Liver (tissue), 3 donors: ENCODE data around the gene SLC35F4.

ENCODE experiments used
- ATF3 ChIP-seq: IDR thresholded peaks from 2 replicates; pipeline ENCODE4 v1.6.1; 2016; ENCODE audit warnings: antibody characterized with exemption
- EGR1 ChIP-seq, 2 donors: IDR thresholded peaks; 2 replicates each; pipeline ENCODE4 v1.6.1; 2016 to 2018; ENCODE audit warnings: antibody characterized with exemption in 2 of 2, low read depth in 2 of 2
- FOXA1 ChIP-seq: IDR thresholded peaks from 2 replicates; pipeline ENCODE4 v1.6.1; 2016; ENCODE audit warnings: antibody characterized with exemption
- GABPA ChIP-seq, 2 donors: IDR thresholded peaks in 1 of 2; conservative IDR thresholded peaks in 1 of 2; 2 replicates each; pipeline ENCODE4 v1.6.1; 2016; ENCODE audit warnings: antibody characterized with exemption in 2 of 2, mild to moderate bottlenecking in 1 of 2, moderate library complexity in 1 of 2
- HNF4A ChIP-seq, 2 donors: conservative IDR thresholded peaks; 2 replicates each; pipeline ENCODE4 v1.6.1; 2016; ENCODE audit warnings: antibody characterized with exemption in 2 of 2, mild to moderate bottlenecking in 2 of 2
- JUND ChIP-seq, 2 donors: IDR thresholded peaks; 2 replicates each; pipeline ENCODE4 v1.6.1; 2016; ENCODE audit warnings: antibody characterized with exemption in 2 of 2
- MAX ChIP-seq: IDR thresholded peaks from 2 replicates; pipeline ENCODE4 v1.6.1; 2016; ENCODE audit warnings: antibody characterized with exemption
- RAD21 ChIP-seq, 2 donors: IDR thresholded peaks; 2 replicates each; pipeline ENCODE4 v1.6.1; 2016; ENCODE audit warnings: antibody characterized with exemption in 2 of 2, mild to moderate bottlenecking in 2 of 2
- RXRA ChIP-seq, 2 donors: IDR thresholded peaks; 2 replicates each; pipeline ENCODE4 v1.6.1; 2017 to 2018; ENCODE audit warnings: antibody characterized with exemption in 2 of 2, mild to moderate bottlenecking in 1 of 2
- SP1 ChIP-seq: IDR thresholded peaks from 2 replicates; pipeline ENCODE4 v1.6.1; 2018; ENCODE audit warnings: antibody characterized with exemption, mild to moderate bottlenecking
- TAF1 ChIP-seq: conservative IDR thresholded peaks from 2 replicates; pipeline ENCODE4 v1.6.1; 2016; ENCODE audit warnings: antibody characterized with exemption, mild to moderate bottlenecking
- YY1 ChIP-seq: IDR thresholded peaks from 2 replicates; pipeline ENCODE4 v1.6.1; 2016; ENCODE audit warnings: antibody characterized with exemption, mild to moderate bottlenecking
- TF ChIP-seq, protein P1 (sequence below): fragments of 150-350 bp; IDR thresholded peaks from 2 replicates; pipeline ENCODE4 v1.5.1; 2017; ENCODE audit warnings: improper control_type of control experiment, low read depth, low read length; ENCODE audit not compliant: missing input control
- TF ChIP-seq, protein P2 (sequence below): IDR thresholded peaks from 2 replicates; pipeline ENCODE4 v1.6.1; 2016; ENCODE audit warnings: antibody characterized with exemption
- donor health status: healthy.
- donor health status: healthy.

DNA sequence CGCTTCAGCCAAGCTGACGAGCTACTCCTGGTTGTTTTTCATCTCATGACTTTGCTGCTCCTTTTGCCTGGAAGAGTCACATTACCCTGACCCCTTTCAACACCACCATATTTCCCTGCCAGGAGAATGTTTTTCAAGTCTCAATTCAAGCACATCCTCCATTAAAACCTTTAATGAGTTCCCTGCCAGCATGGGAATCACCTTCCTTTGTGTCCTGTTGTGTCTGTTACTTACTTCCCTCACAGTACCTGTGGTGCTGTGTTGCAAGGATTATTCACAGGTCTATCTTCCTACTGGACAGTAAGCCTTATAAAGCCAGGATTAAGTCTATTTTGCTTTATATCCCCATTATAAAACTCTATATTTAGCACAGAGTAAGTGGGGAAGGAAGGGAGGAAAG lies 13.6 kb upstream of the SLC35F4 start:
- TF ChIP-seq EGR1 (IDR thresholded peaks at IDR 0.05; ENCODE audit: low read depth in 2 of 2): no peak
- no peak for TF ChIP-seq YY1
- TF ChIP-seq, protein P1, sequence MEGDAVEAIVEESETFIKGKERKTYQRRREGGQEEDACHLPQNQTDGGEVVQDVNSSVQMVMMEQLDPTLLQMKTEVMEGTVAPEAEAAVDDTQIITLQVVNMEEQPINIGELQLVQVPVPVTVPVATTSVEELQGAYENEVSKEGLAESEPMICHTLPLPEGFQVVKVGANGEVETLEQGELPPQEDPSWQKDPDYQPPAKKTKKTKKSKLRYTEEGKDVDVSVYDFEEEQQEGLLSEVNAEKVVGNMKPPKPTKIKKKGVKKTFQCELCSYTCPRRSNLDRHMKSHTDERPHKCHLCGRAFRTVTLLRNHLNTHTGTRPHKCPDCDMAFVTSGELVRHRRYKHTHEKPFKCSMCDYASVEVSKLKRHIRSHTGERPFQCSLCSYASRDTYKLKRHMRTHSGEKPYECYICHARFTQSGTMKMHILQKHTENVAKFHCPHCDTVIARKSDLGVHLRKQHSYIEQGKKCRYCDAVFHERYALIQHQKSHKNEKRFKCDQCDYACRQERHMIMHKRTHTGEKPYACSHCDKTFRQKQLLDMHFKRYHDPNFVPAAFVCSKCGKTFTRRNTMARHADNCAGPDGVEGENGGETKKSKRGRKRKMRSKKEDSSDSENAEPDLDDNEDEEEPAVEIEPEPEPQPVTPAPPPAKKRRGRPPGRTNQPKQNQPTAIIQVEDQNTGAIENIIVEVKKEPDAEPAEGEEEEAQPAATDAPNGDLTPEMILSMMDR: no peak
- no peak for TF ChIP-seq MAX
- TF ChIP-seq, protein P2, sequence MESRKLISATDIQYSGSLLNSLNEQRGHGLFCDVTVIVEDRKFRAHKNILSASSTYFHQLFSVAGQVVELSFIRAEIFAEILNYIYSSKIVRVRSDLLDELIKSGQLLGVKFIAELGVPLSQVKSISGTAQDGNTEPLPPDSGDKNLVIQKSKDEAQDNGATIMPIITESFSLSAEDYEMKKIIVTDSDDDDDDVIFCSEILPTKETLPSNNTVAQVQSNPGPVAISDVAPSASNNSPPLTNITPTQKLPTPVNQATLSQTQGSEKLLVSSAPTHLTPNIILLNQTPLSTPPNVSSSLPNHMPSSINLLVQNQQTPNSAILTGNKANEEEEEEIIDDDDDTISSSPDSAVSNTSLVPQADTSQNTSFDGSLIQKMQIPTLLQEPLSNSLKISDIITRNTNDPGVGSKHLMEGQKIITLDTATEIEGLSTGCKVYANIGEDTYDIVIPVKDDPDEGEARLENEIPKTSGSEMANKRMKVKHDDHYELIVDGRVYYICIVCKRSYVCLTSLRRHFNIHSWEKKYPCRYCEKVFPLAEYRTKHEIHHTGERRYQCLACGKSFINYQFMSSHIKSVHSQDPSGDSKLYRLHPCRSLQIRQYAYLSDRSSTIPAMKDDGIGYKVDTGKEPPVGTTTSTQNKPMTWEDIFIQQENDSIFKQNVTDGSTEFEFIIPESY: no peak
- no peak for TF ChIP-seq HNF4A (conservative IDR thresholded peaks at IDR 0.05)
- TF ChIP-seq RAD21 (IDR thresholded peaks at IDR 0.05): no peak
- no peak for TF ChIP-seq TAF1
- no peak for TF ChIP-seq SP1
- no peak for TF ChIP-seq FOXA1
- TF ChIP-seq JUND (IDR thresholded peaks at IDR 0.05): no peak
- TF ChIP-seq RXRA (IDR thresholded peaks at IDR 0.05): no peak
- no peak for TF ChIP-seq GABPA (IDR thresholded peaks at IDR 0.05 in 1 of 2, conservative IDR thresholded peaks at IDR 0.05 in 1 of 2)
- TF ChIP-seq ATF3: no peak
